GM19395 (cell line): ENCODE data around the gene MYLK3.

Experiments used
- ATAC-seq: cut with Tn5 transposase; IDR thresholded peaks from one replicate; pipeline ENCODE4 v1.9.1; 2021; ENCODE audit warnings: mild to moderate bottlenecking, moderate library complexity; ENCODE audit not compliant: unreplicated experiment

Gene MYLK3

GRCh38 chr16:46728806-46729205 lies 19.3 kb downstream of the MYLK3 start:
- no peak for ATAC-seq

- no peak for ATAC-seq
Measured at GRCh38 chr16:46727630-46728029, 20.5 kb downstream of the MYLK3 start.

DNA sequence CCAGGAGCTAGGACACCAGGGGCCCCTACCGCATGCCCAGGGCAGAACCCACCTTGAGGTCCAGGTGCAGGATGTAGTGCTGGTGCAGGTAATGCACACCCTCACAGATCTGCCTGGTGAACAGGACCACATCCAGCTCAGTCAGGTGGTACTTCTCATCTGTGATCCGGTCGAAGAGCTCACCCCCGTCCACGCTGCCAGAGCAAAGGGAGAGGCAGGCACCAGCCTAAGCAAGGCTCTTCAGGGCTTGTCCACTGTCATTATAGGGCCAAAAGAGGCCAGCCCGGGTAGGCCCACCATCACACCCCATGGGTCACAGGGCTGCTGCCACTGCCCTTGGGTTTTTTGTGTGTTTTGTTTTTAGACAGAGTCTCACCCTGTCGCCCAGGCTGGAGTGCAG lies 21.0 kb downstream of the MYLK3 start:
- no peak for ATAC-seq

DNA sequence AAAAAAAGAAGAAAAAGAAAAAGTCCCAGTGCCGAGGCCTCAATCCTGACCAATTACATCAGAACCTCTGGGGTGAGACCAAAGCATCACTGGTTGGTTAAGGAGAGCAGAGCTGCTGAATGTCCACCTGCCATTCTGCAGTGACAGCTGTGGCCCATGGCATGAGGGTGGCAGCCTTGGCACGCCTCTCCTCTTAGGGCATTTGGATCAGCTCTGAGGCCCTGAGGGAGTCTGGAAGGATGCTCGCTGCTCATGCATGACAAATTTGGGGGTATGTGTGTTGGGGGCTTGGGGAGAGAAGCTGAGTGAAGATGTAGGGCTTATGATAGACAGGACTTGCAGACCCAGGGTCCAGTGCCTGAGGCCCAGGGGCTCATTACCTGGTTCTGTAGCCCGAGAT lies 26.3 kb downstream of the MYLK3 start:
- no peak for ATAC-seq

DNA sequence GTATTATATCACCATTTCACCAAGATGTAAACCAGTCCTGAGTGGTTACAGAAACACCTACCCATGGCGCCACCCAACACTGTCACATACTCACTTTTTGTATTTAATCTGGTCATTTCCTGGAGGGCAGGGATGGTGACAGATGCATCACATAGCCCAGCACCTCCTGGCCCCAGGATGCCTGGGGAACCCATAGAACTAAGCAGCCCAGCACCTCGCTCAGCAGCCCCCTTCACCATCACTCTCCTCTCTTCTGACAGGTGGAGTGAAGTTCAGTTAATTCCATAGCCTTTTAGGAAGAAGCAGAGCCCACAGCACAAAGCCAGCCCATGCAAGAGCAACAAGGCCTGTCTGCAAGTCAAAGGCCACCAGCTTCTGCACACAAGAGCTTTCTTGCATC lies 27.5 kb downstream of the MYLK3 start:
- ATAC-seq = no peak

DNA sequence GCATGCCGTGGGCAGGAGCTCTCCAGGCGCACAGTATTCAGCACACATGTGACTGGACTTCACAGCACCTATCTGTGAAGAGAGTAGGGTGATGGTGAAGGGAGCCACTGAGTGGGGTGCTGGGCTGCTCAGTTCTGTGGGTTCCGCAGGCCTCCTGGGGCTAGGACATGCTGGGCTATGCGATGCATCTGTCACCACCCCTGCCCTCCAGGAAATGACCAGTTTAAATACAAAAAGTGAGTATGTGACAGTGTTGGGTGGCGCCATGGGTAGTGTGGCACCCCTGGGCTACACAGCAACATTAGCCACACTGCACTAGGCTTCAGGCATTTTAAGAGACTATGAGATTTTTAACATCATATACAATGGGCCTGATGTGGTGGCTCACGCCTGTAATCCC lies 28.6 kb downstream of the MYLK3 start:
- no peak for ATAC-seq

DNA sequence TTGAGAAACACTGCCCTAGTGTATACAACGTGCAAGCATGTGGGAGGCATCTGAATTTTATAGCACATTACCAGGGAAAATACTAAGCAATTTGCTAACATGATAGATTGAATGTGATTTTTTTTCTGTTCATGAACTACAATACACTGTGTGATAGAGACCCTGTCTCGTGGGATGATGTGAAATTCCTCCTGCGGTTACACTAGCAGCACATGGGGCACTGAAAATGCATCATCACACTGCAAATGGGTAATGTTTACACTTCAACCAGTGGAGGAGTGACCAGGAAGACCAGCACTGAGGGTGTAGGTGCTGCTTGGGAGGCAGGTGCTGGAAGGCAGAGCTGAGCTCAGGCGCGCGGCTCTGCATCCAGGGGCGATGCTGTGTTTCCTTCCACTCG lies 29.9 kb downstream of the MYLK3 start:
- no peak for ATAC-seq

GRCh38 chr16:46717692-46718091 lies 30.5 kb downstream of the MYLK3 start:
- ATAC-seq = no peak

- no peak for ATAC-seq
Measured at GRCh38 chr16:46715769-46716305, 32.3 kb downstream of the MYLK3 start.

DNA sequence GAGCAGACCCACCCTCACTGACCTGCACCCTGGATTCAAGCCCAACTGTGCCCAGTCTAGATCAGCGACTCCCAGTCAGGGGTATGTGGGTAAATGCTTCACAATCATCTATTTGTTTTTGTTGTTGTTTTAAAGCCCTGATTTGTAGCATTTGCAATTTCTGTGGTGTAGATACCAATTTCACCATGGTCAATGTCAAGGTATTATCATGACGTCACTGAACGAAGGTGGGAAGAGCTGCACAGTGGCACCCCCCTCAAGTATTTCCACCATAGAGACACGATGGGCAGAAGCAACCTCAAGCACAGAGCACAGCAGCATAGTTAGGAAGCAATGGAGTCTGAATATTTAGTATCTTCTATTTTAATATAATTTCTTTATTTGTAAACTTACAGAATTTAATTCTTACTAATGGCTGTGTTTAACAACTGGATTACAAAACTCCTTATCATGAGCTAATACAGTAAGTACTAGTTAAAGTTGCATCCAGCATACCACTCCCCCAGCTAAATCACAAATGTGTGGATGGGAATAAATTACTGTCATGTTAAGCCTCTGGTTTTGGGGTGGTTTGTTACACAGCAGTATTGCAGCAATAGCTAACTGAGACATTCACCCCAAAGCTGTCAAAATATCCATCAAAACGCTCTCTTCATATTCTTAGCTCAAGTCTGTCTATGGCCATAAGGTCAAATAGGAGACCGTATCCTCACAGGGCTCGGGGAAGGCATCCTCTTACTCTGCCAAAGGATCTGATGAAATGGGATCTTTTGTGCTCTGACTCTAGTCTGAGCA lies 33.1 kb downstream of the MYLK3 start:
- ATAC-seq = no peak

DNA sequence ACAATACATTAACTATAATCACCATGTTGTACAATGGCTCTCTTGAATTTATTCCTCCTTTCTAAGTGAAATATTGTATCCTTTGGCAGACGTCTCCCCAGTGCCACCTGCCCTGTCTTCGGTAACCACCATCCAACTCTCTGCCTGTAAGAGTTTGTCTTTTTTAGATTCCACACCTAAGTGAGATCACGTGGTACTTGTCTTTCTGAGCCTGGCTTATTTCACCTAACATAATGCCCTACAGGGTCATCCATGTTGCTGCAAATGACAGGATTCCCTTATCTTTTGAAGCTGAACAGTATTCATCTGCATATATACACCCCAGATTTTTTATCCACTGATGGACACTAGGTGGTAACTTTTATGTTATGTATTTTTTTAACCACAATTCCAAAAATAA lies 34.5 kb downstream of the MYLK3 start:
- ATAC-seq = no peak

DNA sequence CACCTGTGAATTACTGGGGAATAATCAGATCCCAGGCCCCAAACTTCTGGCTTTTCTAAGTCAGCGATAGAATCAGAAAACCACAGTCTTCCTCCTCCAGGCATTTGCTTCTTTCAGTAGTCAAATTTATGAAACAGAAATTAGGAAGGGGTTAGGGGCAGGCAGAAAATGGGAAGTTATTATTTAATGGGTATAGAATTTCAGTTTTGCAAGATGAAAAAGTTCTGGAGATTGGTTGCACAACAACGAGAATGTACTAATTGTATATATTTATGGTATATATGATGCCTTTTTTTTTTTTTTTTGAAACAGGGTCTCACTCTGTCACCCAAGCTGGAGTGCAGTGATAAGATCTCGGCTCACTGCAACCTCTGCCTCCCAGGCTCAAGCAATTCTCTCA lies 35.2 kb downstream of the MYLK3 start:
- ATAC-seq = no peak

- no peak for ATAC-seq
Measured at GRCh38 chr16:46711106-46712058, 36.8 kb downstream of the MYLK3 start.

GRCh38 chr16:46709469-46710005 lies 38.6 kb downstream of the MYLK3 start:
- ATAC-seq = no peak

DNA sequence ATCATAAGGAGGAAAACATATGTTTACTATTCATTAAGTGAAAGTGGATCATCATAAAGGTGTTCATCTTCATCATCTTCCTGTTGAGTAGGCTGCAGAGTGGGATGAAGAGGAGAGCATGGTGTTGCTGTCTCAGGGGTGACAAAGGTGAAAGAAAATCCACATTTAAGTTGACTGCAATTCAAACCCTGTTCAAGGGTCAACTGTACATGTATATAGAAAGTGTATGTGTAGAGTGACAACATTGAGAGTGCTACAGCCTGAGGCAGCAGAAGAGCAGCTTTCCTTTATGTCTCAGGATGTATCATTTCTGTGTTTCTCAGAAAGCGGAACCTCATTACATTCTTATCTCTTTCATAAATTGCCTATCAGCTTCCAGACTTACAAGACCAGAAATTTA lies 41.5 kb downstream of the MYLK3 start:
- ATAC-seq = no peak

GRCh38 chr16:46702030-46702429 lies 46.1 kb downstream of the MYLK3 start:
- ATAC-seq = no peak

GRCh38 chr16:46701615-46702014 lies 46.5 kb downstream of the MYLK3 start:
- ATAC-seq = no peak

GRCh38 chr16:46700048-46700447 lies 48.1 kb downstream of the MYLK3 start:
- ATAC-seq = no peak

GRCh38 chr16:46696957-46697356 lies 51.2 kb downstream of the MYLK3 start:
- ATAC-seq = no peak

GRCh38 chr16:46695937-46696336 lies 52.2 kb downstream of the MYLK3 start:
- no peak for ATAC-seq

- no peak for ATAC-seq
Measured at GRCh38 chr16:46693598-46693997, 54.5 kb downstream of the MYLK3 start.
